ENCODE results near the gene AKR1E2. TPM values are rescaled to one million over a fixed set of nuclear protein-coding genes. Genes with fewer than 3 reads are reported as not detected.

The AKR1E2 gene
- total and polyA plus RNA-seq, 2 of the 8 experiments (the other 6 are each of a cell fraction or from before 2014, with no cell fraction given): 2.6 to 3.5 TPM

DNA sequence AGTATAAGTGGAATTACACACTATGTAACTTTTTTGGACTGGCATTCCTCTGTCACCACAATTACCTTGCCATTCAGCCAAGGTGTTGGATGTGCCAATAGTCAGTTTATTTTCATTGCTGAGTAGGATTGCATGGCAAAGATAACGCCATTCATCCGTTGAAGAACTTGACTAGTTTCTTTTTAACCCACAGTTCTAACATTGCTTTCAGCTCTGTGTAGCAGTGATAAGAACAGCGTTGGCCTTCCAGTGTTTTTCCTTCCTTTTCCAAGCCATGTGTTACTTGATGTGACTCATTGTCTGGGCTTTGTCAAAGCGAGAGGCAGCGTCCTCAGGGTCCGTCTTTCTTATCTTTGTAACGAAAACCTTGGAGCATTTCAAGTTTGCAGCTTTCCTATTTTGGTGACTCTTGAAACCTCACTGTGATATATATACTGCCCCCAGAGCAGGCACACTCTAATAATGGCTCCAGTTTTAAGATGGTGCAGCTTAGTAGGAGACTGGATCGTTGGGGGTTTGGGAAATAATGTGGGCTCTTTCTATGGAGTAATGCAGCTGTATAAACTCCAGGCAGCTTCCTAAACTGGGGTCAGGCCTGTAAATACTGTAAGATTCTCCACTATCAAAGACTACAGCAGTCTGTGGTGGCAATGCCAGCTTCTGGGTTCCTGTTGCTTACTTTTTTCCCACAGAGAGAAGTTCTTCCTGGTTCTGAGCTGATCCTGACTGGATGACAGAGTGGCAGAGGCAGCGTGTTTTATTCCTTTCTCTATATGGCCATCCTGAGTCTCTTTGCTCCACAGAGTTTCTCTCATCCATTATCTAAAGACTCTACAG is 41.7 kb downstream of the AKR1E2 start:
- Histone ChIP-seq H3K23ac (ENCODE audit: insufficient read length) (no peak overlapping the region), H2BK20ac (ENCODE audit: low read length) (no peak overlapping the region), H2BK15ac (ENCODE audit: low read length) (no peak overlapping the region), H2BK5ac (ENCODE audit: low read depth, low read length) (no peak overlapping the region), H3K27me3 (replicated peaks in 1 of 4; ENCODE audit: control insufficient read depth in 3 of 4, extremely low read depth in 1 of 4, insufficient read depth in 3 of 4, low read length in 3 of 4) (no peaks in the 10 kb centered on the region), H3K4me2 (ENCODE audit: insufficient read depth in 1 of 2, low read depth in 2 of 2, low read length in 2 of 2) (no peak overlapping the region), H3K79me2 (ENCODE audit: control insufficient read depth in 1 of 2, insufficient read depth in 2 of 2, low read length in 2 of 2) (no peaks in the 10 kb centered on the region), H3K56ac (replicated peaks; ENCODE audit: insufficient read length, low read depth, low read length) (no peak overlapping the region), H2BK12ac (ENCODE audit: low read depth, low read length) (no peak overlapping the region), H3K9me3 (ENCODE audit: insufficient read depth in 2 of 2, low read depth in 1 of 2, low read length in 1 of 2) (no peaks in the 10 kb centered on the region), H4K20me1 (replicated peaks in 1 of 2; ENCODE audit: control insufficient read depth in 1 of 2, insufficient read depth in 2 of 2, low read length in 2 of 2) (no peaks in the 10 kb centered on the region), H4K8ac (ENCODE audit: extremely low read depth, insufficient read depth, low read length) (no peak overlapping the region), H3K14ac (ENCODE audit: insufficient read length) (no peak overlapping the region), H3K18ac (ENCODE audit: extremely low read depth, low read length) (no peak overlapping the region), H3K4me3 (ENCODE audit: extremely low read depth in 1 of 4, insufficient read depth in 2 of 4, low read depth in 3 of 4, low read length in 4 of 4) (no peak overlapping the region), H2BK120ac (replicated peaks; ENCODE audit: low read depth, low read length) (no peak overlapping the region), H3K9ac (replicated peaks in 1 of 4; ENCODE audit: extremely low read depth in 1 of 4, low read depth in 3 of 4, low read length in 3 of 4) (no peak overlapping the region), H4K91ac (replicated peaks; ENCODE audit: insufficient read length, low read length) (no peak overlapping the region), H3K27ac (ENCODE audit: low read depth, low read length) (no peak overlapping the region), H3K23me2 (ENCODE audit: low read depth, low read length) (no peaks in the 10 kb centered on the region), H2AK5ac (ENCODE audit: low read depth, low read length) (no peak overlapping the region), H3K36me3 (ENCODE audit: control insufficient read depth in 2 of 4, insufficient read depth in 4 of 4, low read length in 3 of 4) (no peaks in the 10 kb centered on the region), H3K79me1 (ENCODE audit: low read depth, low read length) (no peaks in the 10 kb centered on the region), H2AFZ (ENCODE audit: low read length) (0 out of 2 replicates have a peak overlapping the region, but pooled peaks have one; percentile 2), H3K4me1 (replicated peaks in 1 of 4; ENCODE audit: control insufficient read depth in 3 of 4, insufficient read depth in 4 of 4, low read length in 3 of 4) (peaks cover 0 to 3% (median 0%) of the 10 kb centered on the region in 4 experiments; a peak in 1 of 7 replicates), H4K5ac (ENCODE audit: insufficient read length, low read depth, low read length) (no peak overlapping the region), H3K4ac (replicated peaks; ENCODE audit: insufficient read length, low read depth, low read length) (no peak overlapping the region)
- DNase-seq (ENCODE audit: low read depth in 1 of 2, low spot score in 2 of 2) (no peak), FAIRE-seq (no peak)
- POLR2A ChIA-PET (ENCODE audit: partially characterized antibody): no interaction called here
- CTCF ChIA-PET (ENCODE audit: partially characterized antibody): interaction anchor here (1.0 to 3.9 kb wide), 3 partner anchors 18 to 566 kb away, joined by 3 to 24 read pairs (median 4); no protein-coding TSS in a partner anchor
- 92% methylated on average over 9 of the region's 9 CpGs; no CpG with 5 or more reads in 1 of the 2 experiments for WGBS, 2 experiments (ENCODE audit: extremely low coverage in 1 of 2, insufficient coverage in 1 of 2, insufficient read length in 1 of 2, insufficient replicate concordance in 2 of 2, low coverage in 1 of 2, low lambda C conversion rate in 2 of 2, missing lambda C conversion rate in 1 of 2)
- TF ChIP-seq CREB1 (IDR thresholded peaks at IDR 0.05) (no peak), CEBPB (IDR thresholded peaks at IDR 0.05; ENCODE audit: low read depth, low read length) (no peak), KDM5A (IDR thresholded peaks at IDR 0.05; ENCODE audit: low read length) (no peak), SAP30 (IDR thresholded peaks at IDR 0.05; ENCODE audit: insufficient read depth, insufficient replicate concordance, low read length) (no peak), KDM1A (IDR thresholded peaks at IDR 0.05; ENCODE audit: borderline replicate concordance, low read length) (no peak)
- TF ChIP-seq, protein P1, sequence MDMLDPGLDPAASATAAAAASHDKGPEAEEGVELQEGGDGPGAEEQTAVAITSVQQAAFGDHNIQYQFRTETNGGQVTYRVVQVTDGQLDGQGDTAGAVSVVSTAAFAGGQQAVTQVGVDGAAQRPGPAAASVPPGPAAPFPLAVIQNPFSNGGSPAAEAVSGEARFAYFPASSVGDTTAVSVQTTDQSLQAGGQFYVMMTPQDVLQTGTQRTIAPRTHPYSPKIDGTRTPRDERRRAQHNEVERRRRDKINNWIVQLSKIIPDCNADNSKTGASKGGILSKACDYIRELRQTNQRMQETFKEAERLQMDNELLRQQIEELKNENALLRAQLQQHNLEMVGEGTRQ (IDR thresholded peaks at IDR 0.05; ENCODE audit: low read length): no peak
- TF ChIP-seq, protein P2, sequence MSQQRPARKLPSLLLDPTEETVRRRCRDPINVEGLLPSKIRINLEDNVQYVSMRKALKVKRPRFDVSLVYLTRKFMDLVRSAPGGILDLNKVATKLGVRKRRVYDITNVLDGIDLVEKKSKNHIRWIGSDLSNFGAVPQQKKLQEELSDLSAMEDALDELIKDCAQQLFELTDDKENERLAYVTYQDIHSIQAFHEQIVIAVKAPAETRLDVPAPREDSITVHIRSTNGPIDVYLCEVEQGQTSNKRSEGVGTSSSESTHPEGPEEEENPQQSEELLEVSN (IDR thresholded peaks at IDR 0.05): no peak
